Measurements from ENCODE around the gene VSTM2L.

DNA sequence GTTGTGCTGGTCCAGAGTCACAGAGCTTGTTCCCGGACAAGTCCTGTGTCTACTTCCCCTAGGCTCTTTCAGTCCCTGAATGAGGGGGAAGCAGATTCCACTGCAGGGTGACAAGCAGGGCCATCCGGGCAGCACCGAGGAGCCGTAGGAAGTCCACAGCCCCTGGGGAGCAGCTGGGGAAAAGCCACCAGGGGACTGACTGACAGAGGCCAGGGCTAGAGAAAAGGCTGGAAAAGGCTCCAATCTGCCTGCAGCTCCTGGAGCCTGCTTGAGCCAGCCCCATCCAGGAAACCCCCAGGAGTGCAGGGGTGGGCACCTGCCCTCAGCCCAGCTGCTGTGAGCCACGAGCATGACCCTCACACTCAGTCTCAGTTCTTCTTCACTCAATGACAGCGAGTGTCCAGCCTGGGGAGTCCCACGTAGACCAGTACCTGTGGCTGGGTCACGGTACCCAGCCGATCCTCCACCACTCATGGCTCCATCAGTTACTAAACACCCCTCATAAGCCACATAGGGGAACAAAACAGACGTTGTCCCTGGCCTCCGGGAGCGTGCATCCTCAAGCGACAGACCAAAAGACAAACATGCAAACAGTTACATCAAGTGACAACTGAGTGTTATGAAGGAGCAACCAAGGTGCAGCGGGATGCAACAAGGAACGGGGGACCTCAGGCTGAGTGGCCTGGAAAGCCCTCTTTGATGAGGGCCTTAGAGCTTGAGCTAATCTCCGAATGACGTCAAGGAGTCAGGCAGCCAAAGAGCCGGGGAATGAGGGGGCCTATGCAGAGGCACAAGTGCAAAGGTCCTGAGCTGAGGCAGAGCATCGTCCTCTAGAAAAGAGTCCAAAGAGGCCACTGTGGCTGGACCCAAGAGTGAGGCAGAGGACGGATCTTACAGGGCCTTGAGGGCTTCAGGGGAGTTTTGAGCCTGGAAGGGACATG lies 24.8 kb upstream of the VSTM2L start:
- TF ChIP-seq, protein P1, sequence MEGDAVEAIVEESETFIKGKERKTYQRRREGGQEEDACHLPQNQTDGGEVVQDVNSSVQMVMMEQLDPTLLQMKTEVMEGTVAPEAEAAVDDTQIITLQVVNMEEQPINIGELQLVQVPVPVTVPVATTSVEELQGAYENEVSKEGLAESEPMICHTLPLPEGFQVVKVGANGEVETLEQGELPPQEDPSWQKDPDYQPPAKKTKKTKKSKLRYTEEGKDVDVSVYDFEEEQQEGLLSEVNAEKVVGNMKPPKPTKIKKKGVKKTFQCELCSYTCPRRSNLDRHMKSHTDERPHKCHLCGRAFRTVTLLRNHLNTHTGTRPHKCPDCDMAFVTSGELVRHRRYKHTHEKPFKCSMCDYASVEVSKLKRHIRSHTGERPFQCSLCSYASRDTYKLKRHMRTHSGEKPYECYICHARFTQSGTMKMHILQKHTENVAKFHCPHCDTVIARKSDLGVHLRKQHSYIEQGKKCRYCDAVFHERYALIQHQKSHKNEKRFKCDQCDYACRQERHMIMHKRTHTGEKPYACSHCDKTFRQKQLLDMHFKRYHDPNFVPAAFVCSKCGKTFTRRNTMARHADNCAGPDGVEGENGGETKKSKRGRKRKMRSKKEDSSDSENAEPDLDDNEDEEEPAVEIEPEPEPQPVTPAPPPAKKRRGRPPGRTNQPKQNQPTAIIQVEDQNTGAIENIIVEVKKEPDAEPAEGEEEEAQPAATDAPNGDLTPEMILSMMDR (optimal IDR thresholded peaks at IDR 0.05 in 1 of 3, IDR thresholded peaks at IDR 0.05 in 1 of 3, conservative IDR thresholded peaks at IDR 0.05 in 1 of 3; ENCODE audit: extremely low read depth in 1 of 3, insufficient read depth in 2 of 3, low read length in 3 of 3), result no peak
- no peak for TF ChIP-seq EZH2 (IDR thresholded peaks at IDR 0.05; ENCODE audit: low read length)
